Mammary epithelial cell (primary cell): ENCODE measurements around the gene ULK2.

Experiments used
- EZH2 ChIP-seq: IDR thresholded peaks from 2 replicates; pipeline ENCODE4 v1.6.1; 2012; ENCODE audit warnings: low read length, inconsistent platforms, borderline replicate concordance
- TF ChIP-seq, protein P1 (sequence below), 2 donors: IDR thresholded peaks in 1 of 2; conservative IDR thresholded peaks in 1 of 2; 2 replicates each; pipeline ENCODE4 v1.5.1; 2011 to 2012; ENCODE audit warnings: inconsistent platforms in 2 of 2, low read length in 2 of 2, mild to moderate bottlenecking in 2 of 2, control low read depth in 1 of 2, low read depth in 1 of 2; ENCODE audit not compliant: insufficient read depth in 1 of 2; ENCODE audit errors: extremely low read depth in 1 of 2

DNA sequence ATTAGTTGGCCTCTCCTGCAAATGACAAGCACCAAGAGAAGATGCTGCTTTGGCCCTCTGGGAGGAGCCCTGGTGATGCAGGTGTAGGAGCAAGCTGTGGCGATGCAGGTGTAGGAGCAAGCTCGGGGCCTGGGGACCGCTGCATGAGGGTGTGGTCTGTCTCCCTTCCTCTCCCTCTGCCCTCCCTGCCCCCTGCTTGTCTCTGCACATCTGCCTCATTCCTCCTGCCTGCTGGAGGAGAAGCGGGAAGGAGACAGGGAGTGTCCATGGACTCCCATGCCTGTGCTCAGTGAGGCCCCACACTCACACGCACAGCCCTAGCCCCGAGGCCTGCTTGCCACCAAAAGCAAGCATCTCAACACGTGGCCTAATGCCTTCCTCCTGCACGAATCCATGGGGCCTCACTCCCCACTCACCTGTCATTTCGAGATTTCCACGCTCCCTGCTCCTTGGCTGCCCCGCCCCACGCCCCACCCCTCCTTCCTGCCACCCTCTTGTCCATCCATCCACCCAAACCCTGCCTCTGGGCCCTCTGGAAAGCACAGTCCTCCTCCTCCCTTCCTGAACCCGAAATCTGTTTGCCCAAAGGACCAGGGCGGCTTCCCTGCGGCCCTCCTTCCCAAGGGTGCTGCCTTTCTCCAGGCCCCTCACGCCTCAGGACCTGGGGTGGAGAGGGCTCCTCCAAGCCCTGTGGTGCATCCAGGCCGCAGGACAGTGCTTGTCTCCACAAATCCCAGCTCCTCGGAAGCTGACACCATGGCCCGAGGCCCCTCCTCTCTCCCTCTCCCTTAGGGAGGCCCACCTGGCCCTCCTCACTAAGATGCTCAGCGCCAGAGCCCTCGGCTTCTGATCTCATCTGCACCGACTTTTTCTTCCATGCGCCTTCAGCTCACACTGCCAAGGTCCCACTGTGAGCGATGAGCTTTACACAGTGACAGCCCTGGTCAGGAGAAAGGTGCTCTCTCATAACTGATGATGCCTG lies 107.9 kb downstream of the ULK2 start:
- TF ChIP-seq, protein P1, sequence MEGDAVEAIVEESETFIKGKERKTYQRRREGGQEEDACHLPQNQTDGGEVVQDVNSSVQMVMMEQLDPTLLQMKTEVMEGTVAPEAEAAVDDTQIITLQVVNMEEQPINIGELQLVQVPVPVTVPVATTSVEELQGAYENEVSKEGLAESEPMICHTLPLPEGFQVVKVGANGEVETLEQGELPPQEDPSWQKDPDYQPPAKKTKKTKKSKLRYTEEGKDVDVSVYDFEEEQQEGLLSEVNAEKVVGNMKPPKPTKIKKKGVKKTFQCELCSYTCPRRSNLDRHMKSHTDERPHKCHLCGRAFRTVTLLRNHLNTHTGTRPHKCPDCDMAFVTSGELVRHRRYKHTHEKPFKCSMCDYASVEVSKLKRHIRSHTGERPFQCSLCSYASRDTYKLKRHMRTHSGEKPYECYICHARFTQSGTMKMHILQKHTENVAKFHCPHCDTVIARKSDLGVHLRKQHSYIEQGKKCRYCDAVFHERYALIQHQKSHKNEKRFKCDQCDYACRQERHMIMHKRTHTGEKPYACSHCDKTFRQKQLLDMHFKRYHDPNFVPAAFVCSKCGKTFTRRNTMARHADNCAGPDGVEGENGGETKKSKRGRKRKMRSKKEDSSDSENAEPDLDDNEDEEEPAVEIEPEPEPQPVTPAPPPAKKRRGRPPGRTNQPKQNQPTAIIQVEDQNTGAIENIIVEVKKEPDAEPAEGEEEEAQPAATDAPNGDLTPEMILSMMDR (conservative IDR thresholded peaks at IDR 0.05 in 1 of 2, IDR thresholded peaks at IDR 0.05 in 1 of 2; ENCODE audit: extremely low read depth in 1 of 2, insufficient read depth in 1 of 2, low read depth in 1 of 2, low read length in 2 of 2): no peak
- no peak for TF ChIP-seq EZH2
